ENCODE measurements around the gene TMCO2.

DNA sequence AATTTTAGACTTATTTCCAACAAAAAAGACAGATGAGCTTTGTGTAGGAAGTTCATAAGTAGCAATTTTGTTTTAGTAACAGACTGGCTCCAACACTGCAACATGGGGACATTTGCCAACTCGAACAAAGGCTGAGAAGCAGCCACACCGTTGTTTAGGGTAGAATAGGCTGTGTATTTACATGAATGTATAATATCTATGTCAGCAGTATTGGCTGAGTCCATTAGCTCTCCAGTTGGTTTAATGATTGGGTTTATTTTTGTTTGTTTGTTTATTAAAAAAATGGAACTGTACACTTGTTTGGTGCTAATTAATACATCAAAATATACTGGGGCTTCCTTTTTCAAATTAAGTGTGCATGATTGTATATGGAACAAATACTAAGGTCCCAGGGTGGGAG, 7.3 kb upstream of the TMCO2 start:
- no peak for TF ChIP-seq POLR2A (IDR thresholded peaks at IDR 0.05)
- TF ChIP-seq, protein P1, sequence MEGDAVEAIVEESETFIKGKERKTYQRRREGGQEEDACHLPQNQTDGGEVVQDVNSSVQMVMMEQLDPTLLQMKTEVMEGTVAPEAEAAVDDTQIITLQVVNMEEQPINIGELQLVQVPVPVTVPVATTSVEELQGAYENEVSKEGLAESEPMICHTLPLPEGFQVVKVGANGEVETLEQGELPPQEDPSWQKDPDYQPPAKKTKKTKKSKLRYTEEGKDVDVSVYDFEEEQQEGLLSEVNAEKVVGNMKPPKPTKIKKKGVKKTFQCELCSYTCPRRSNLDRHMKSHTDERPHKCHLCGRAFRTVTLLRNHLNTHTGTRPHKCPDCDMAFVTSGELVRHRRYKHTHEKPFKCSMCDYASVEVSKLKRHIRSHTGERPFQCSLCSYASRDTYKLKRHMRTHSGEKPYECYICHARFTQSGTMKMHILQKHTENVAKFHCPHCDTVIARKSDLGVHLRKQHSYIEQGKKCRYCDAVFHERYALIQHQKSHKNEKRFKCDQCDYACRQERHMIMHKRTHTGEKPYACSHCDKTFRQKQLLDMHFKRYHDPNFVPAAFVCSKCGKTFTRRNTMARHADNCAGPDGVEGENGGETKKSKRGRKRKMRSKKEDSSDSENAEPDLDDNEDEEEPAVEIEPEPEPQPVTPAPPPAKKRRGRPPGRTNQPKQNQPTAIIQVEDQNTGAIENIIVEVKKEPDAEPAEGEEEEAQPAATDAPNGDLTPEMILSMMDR (IDR thresholded peaks at IDR 0.05), result no peak
